Measurements from ENCODE around the gene BRD4.

The BRD4 gene

DNA sequence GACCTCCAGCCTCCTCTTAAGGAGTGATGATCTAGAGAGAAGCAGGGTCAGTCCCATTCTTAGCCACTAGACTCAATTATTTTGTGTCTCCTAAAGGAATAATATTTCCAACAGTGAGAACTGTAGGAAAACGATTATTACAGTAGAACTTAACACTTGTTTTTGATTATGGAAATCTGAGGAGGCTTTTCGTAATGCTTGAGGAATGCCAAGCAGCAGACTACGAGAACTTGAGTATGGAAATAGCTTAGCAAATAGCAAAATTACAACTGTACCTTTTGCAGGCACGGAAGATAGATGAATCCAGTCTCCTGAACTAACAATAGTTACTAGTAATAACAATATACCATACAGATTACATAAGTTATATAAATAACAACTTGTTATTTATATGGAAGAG, 12.2 kb downstream of the BRD4 start:
- in situ Hi-C loops (cut with HindIII; ENCODE audit: low pct_unique_long_range_greater_than_20kb, low sequenced_read_pairs), result no loop called here

GRCh38 chr19:15318241-15318691, 14.1 kb downstream of the BRD4 start:
- no peak for DNase-seq (ENCODE audit: low read depth in 1 of 2, low spot score in 1 of 2)

More for the DNA sequence above, 12.2 kb downstream of the BRD4 start:
- TF ChIP-seq JUND (IDR thresholded peaks at IDR 0.05; ENCODE audit: low read depth), result no peak
- DNase-seq (ENCODE audit: low read depth in 1 of 2, low spot score in 1 of 2), result no peak

GRCh38 chr19:15317392-15318071, 14.8 kb downstream of the BRD4 start:
- DNase-seq (ENCODE audit: low read depth in 1 of 2, low spot score in 1 of 2), result no peak
- in situ Hi-C loops (cut with HindIII; ENCODE audit: low pct_unique_long_range_greater_than_20kb, low sequenced_read_pairs), result no loop called here
- TF ChIP-seq JUND (IDR thresholded peaks at IDR 0.05; ENCODE audit: low read depth), result no peak

More at GRCh38 chr19:15318241-15318691, 14.1 kb downstream of the BRD4 start:
- in situ Hi-C loops (cut with HindIII; ENCODE audit: low pct_unique_long_range_greater_than_20kb, low sequenced_read_pairs), result no loop called here
- no peak for TF ChIP-seq JUND (IDR thresholded peaks at IDR 0.05; ENCODE audit: low read depth)

DNA sequence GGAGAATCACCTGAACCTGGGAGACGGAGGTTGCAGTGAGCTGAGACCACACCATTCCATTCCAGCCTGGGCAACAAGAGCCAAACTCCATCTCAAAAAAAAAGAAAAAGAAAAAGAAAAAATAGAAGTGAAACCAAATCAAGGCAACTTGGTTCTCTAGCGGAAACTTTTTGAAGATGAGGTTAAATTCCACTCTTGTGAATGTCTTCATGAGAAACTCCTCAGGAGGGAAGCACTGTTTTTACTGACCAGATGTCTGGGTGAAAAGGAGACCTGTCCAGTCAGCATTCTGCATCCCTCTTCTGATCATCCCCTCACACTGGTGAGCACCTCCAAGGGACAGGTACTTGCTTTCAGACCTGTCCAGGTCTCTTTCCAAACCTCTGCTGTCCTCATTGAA, 15.8 kb downstream of the BRD4 start:
- in situ Hi-C loops (cut with HindIII; ENCODE audit: low pct_unique_long_range_greater_than_20kb, low sequenced_read_pairs), result no loop called here
- no peak for DNase-seq (ENCODE audit: low read depth in 1 of 2, low spot score in 1 of 2)
- TF ChIP-seq JUND (IDR thresholded peaks at IDR 0.05; ENCODE audit: low read depth), result no peak

DNA sequence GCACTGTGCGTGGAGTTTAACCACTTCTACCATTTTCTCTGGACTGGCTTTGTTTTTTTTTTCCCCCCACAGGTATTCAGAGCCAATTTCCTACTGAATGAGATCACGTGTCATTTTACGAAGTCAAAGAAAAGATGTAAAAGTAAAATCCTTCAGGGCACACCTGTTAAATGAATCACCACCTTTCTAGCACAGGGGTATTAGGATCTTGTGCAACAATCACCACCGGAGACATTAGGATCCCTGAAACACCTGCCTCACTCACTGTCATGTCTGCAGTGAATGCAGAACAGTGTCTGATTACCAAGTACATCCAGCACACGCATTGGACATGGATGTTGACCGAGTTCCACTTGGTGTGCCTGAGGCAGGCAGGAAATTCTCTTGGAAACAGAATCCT, 17.2 kb downstream of the BRD4 start:
- in situ Hi-C loops (cut with HindIII; ENCODE audit: low pct_unique_long_range_greater_than_20kb, low sequenced_read_pairs), result no loop called here
- no peak for TF ChIP-seq JUND (IDR thresholded peaks at IDR 0.05; ENCODE audit: low read depth)
- no peak for DNase-seq (ENCODE audit: low read depth in 1 of 2, low spot score in 1 of 2)

DNA sequence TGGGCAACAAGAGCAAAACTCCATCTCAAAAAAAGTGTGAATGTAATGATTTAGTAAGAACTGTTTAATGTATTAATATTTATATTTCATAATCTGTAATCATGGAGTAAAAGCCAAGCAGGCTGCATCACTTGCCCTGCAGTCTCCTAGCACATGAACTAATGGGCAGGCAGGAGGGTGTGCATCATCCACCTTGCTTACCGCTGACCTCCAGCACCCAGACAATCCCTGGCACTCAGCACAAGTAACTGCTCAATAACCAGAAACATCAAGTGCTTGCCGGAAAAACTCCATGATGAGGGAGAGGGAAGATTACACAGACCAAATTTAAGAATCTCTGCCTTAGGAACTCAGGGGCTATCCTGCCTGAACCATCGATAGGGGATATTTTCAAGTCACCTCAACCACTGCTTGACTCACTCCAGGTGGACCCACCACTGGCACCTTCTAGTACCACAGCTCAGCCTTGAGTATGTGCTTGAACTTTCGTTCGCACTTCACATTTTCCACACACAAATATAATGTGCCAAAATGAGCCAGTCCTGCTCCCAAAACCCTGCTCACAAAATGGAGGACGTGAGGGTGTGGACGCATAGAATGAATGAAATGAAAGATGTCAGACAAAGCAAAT, 18.6 kb downstream of the BRD4 start:
- TF ChIP-seq JUND (IDR thresholded peaks at IDR 0.05; ENCODE audit: low read depth), result no peak
- in situ Hi-C loops (cut with HindIII; ENCODE audit: low pct_unique_long_range_greater_than_20kb, low sequenced_read_pairs), result no loop called here
- DNase-seq (ENCODE audit: low read depth in 1 of 2, low spot score in 1 of 2), result no peak

- in situ Hi-C loops (cut with HindIII; ENCODE audit: low pct_unique_long_range_greater_than_20kb, low sequenced_read_pairs), result no loop called here
- DNase-seq (ENCODE audit: low read depth in 1 of 2, low spot score in 1 of 2), result no peak
- no peak for TF ChIP-seq JUND (IDR thresholded peaks at IDR 0.05; ENCODE audit: low read depth)
These were observed 25.2 kb downstream of the BRD4 start for GRCh38 chr19:15307169-15307568.

GRCh38 chr19:15305582-15306334, 26.6 kb downstream of the BRD4 start:
- DNase-seq (ENCODE audit: low read depth in 1 of 2, low spot score in 1 of 2), result no peak
- no peak for TF ChIP-seq JUND (IDR thresholded peaks at IDR 0.05; ENCODE audit: low read depth)
- in situ Hi-C loops (cut with HindIII; ENCODE audit: low pct_unique_long_range_greater_than_20kb, low sequenced_read_pairs), result no loop called here

DNA sequence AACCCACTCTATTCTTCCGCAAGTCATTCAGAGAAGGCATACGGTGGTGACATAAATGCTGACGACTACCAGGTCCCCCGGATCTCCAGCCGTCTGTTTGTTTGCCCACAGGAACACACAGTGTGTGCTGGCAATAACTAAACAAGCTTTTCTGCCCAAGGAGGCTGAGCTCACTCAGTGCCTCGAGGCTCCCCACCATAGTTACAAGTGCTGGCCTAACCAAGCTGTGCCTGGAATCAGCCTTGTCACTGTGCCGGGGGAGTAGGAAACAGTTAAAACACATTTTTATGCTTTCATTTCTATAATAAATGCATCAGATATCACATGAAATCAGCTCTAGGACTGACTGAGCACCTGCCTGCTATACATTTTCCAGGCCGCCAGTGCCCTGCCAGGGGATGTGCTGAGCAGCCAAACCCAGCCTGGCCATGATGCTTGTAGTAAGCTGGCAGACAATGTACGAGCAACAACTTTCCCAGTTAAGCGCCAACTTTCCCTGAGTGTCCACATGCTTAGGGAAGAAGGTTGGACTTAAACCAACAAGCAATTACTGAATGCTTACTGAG, 28.1 kb downstream of the BRD4 start:
- TF ChIP-seq JUND (IDR thresholded peaks at IDR 0.05; ENCODE audit: low read depth), result no peak
- in situ Hi-C loops (cut with HindIII; ENCODE audit: low pct_unique_long_range_greater_than_20kb, low sequenced_read_pairs), result no loop called here
- DNase-seq (ENCODE audit: low read depth in 1 of 2, low spot score in 1 of 2), result peak in 1 of 2 experiments; percentile 38

- DNase-seq (ENCODE audit: low read depth in 1 of 2, low spot score in 1 of 2), result no peak
- in situ Hi-C loops (cut with HindIII; ENCODE audit: low pct_unique_long_range_greater_than_20kb, low sequenced_read_pairs), result no loop called here
- TF ChIP-seq JUND (IDR thresholded peaks at IDR 0.05; ENCODE audit: low read depth), result no peak
These were observed 29.1 kb downstream of the BRD4 start for GRCh38 chr19:15303105-15303780.

DNA sequence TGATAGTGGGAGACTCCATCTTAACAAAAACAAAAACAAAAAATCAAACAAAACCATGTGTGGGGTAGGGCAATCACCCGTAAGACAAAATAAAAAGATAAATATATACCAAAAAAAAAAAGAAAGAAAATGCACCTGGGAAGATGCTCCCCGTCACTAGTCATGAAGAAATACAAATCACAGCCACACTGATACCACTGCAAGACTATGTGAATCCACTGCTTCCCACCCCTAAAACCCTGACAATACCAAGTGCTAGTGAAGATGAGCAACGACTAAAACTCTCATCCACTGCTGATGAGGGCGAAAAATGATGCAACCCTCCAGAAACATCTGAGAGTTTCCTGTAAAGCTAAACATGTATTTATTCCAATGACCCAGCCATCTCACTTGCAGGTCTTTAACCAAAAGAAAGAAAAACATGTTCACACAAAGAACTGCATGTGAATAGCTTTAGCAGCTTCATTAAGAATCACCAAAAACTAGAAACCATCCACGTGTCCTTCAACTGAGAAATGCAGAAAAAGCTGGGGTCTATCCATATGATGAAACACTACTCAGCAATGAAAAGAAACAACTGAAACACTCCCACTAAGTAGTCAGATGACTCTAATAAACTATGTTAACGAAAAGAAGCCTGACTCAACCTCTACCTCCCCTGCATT, 31.7 kb downstream of the BRD4 start:
- no peak for DNase-seq (ENCODE audit: low read depth in 1 of 2, low spot score in 1 of 2)
- TF ChIP-seq JUND (IDR thresholded peaks at IDR 0.05; ENCODE audit: low read depth), result no peak
- in situ Hi-C loops (cut with HindIII; ENCODE audit: low pct_unique_long_range_greater_than_20kb, low sequenced_read_pairs), result no loop called here

Measured in T47D (cell line).